AG04450 (cell line): Measurements from ENCODE around the gene PCDHA10. TPM values are rescaled to one million over a fixed set of nuclear protein-coding genes. Genes with fewer than 3 reads are reported as not detected.

Experiments
- polyA plus RNA-seq: library from polyadenylated mRNA; depleted of rRNA; stranded (reverse); fragments of >200 nt; gene quantifications from 2 replicates; pipeline ENCODE4 v1.2.3, GENCODE V29; 2011; rRNA removed

The PCDHA10 gene
- polyA plus RNA-seq, 1 experiment: 0.01 TPM

Other genes with a start within 250 kb of the PCDHA10 start
- gene CD14, start 222.7 kb upstream of the PCDHA10 start, polyA plus RNA-seq: 0.29 and 0.71 TPM in 2 replicates
- gene TMCO6, start 216.4 kb upstream of the PCDHA10 start, polyA plus RNA-seq: 5.0 and 5.7 TPM in 2 replicates
- 64.0 and 85.6 TPM in 2 replicates for gene NDUFA2, start 208.3 kb upstream of the PCDHA10 start, polyA plus RNA-seq
- 118 and 136 TPM in 2 replicates for gene IK, start 208.1 kb upstream of the PCDHA10 start, polyA plus RNA-seq
- 13.6 and 14.3 TPM in 2 replicates for gene WDR55, start 191.0 kb upstream of the PCDHA10 start, polyA plus RNA-seq
- 0.14 and 0.31 TPM in 2 replicates for gene DND1, start 182.3 kb upstream of the PCDHA10 start, polyA plus RNA-seq
- gene HARS1, start 164.5 kb upstream of the PCDHA10 start, polyA plus RNA-seq: 93.6 and 98.8 TPM in 2 replicates
- gene HARS2, start 164.4 kb upstream of the PCDHA10 start, polyA plus RNA-seq: 39.9 and 48.6 TPM in 2 replicates
- gene ZMAT2, start 155.4 kb upstream of the PCDHA10 start, polyA plus RNA-seq: 66.6 and 82.8 TPM in 2 replicates
- gene PCDHA1, start 69.8 kb upstream of the PCDHA10 start, polyA plus RNA-seq: 0.06 and 0.09 TPM in 2 replicates
- 0.05 and 0.07 TPM in 2 replicates for gene PCDHA2, start 61.0 kb upstream of the PCDHA10 start, polyA plus RNA-seq
- 0.20 and 0.27 TPM in 2 replicates for gene PCDHA3, start 54.8 kb upstream of the PCDHA10 start, polyA plus RNA-seq
- gene PCDHA4, start 48.8 kb upstream of the PCDHA10 start, polyA plus RNA-seq: not detected in 2 replicates
- gene PCDHA5, start 34.3 kb upstream of the PCDHA10 start, polyA plus RNA-seq: 0.02 TPM in 1 of 2 replicates, not detected in the other
- gene PCDHA6, start 27.9 kb upstream of the PCDHA10 start, polyA plus RNA-seq: 0.02 and 0.09 TPM in 2 replicates
- 0.09 and 0.14 TPM in 2 replicates for gene PCDHA7, start 21.6 kb upstream of the PCDHA10 start, polyA plus RNA-seq
- 0.01 TPM in 1 of 2 replicates, not detected in the other for gene PCDHA8, start 14.7 kb upstream of the PCDHA10 start, polyA plus RNA-seq
- gene PCDHA9, start 7.5 kb upstream of the PCDHA10 start, polyA plus RNA-seq: 0.02 TPM in 1 of 2 replicates, not detected in the other
- not detected in 2 replicates for gene PCDHA11, start 13.1 kb downstream of the PCDHA10 start, polyA plus RNA-seq
- gene PCDHA12, start 19.4 kb downstream of the PCDHA10 start, polyA plus RNA-seq: not detected in 2 replicates
- gene PCDHA13, start 26.2 kb downstream of the PCDHA10 start, polyA plus RNA-seq: not detected in 2 replicates
- gene PCDHAC1, start 70.4 kb downstream of the PCDHA10 start, polyA plus RNA-seq: 0.02 and 0.04 TPM in 2 replicates
- not detected in 2 replicates for gene PCDHAC2, start 110.6 kb downstream of the PCDHA10 start, polyA plus RNA-seq
- gene PCDHB1, start 195.5 kb downstream of the PCDHA10 start, polyA plus RNA-seq: not detected in 2 replicates
- gene PCDHB2, start 238.7 kb downstream of the PCDHA10 start, polyA plus RNA-seq: 0.86 and 1.1 TPM in 2 replicates
- 0.12 and 0.15 TPM in 2 replicates for gene PCDHB3, start 244.6 kb downstream of the PCDHA10 start, polyA plus RNA-seq